Ecto neural progenitor cell (in vitro differentiated cells): ENCODE data around the gene VAMP2.
"Not testable (repeated sequence)": the region's sequence is repeated elsewhere in the genome, so short reads cannot be mapped to it uniquely, and the experiment has no call there.

Experiments used
- DNase-seq: peaks from one replicate; pipeline ENCODE4 v3.0.0-alpha.2; 2018; ENCODE audit warnings: low spot score

VAMP2 gene

GRCh38 chr17:8176197-8176940 is 13.6 kb upstream of the VAMP2 start, which contains the start of gene TMEM107:
Gene TMEM107 (minus strand): TSS chr17:8176380. CDS start chr17:8176286, 94 bp downstream.
- peak; percentile 97 for DNase-seq

GRCh38 chr17:8175795-8176196 is 13.0 kb upstream of the VAMP2 start:
- peak; percentile 67 for DNase-seq

DNA sequence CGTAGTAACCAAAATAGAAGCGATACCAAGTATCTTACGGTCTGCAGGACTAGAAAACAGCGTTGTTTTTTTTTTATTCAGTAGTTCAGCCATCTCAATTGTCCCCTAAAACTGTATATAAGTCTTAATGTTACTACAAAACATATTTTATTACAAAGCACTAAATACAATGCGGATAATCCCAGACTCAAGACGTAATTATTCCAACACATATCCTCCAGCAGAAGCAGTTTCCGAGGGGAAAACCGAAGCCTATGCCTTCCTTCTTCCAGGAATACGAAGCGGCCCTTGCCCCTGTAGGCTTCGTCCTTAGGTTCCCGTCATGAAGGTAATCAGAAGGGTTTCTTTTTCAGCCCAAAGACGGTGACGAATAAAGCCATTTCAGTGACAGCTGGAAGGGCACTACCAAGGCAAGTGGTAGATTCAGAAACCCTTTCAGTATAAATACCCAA is 11.1 kb upstream of the VAMP2 start:
- DNase-seq = no peak

DNA sequence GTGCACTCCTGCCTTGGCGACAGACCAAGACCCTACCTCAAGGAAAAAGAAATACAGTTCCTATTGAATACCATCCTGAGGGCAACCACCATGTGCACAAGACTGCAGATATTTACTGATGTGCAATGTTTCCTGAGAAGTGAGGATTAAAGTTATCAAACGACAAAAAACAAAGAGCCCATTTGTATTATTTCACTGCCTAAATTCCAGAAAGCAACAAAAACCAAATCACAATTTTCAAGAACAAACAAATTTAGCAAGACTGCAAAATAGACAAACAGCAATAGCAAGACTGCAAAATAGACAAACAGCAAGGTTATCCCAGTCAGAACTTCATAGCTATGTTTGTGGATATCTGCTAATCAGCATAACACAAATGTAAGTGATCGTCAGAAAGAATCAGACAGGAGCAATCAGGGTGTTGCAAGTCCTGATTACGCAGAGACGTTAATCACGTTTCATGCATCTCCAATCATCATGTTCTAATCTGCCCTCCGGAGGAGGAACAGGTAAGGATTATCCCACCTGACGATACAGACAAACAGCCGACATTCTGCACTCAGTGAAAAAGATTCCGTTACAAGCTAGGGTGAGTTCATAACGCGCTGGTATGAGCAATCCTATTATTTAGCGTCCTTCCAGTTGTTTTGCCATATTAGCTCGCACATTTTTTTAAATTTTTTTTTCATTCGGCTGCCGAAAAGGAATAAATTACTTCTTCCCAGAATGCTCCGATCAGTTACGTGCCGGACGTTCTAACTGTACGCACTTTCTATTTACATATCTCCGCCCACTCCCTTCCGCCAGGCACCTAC is 10.5 kb upstream of the VAMP2 start:
- DNase-seq = peak; percentile 86

DNA sequence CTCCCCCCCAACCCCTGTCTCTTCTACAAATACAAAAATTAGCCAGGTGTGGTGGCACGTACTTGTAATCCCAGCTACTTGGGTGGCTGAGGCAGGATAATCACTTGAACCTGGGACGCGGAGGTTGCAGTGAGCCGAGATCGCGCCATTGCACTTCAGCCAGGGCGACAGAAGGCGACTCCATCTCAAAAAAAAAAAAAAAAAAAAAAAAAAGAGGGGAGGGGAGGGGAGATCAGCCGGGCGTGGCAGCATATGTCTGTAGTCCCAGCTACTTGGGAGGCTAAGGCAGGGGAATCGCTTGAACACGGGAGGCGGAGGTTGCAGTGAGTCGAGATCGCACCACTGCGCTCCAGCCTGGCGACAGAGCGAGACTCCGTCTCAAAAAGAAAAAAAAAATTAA is 7.4 kb upstream of the VAMP2 start:
- DNase-seq = not testable (repeated sequence)

DNA sequence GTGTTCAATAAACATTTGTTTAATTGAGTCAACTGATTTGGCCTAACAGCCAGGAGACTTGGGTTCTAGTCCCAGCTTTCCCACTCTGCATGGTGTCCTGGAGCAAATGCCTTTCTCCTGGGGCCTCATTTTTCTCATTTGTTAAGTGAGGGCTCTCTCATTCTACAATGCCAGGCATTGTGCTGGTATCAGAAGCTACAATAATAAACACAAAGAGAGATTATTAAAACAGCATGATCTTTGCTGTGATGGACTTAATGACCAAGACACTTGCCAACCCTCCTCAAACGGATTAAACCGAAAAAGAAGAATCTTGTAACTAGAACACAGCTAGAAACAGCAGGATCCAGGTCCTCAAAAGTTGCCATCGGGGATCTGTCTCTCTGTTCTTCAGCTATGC is 4.8 kb upstream of the VAMP2 start:
- no peak for DNase-seq

- no peak for DNase-seq
These were observed 4.0 kb upstream of the VAMP2 start for GRCh38 chr17:8166731-8167130.

DNA sequence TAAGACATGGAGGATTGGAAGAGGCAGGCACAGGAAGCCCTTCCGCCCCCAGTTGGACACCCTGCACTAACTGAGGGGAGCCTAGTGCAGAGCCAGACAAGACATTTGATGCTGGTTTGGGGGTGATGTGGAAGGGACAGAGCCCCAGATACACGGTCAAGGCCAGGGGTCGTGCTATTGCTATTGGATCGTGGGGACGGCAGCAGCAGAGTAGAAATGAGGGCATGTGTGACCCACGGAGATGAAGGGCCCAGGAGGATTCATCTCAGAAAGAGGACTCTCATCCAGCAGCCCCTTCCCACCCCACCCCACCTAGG is 2.0 kb upstream of the VAMP2 start:
- DNase-seq = peak; percentile 45

DNA sequence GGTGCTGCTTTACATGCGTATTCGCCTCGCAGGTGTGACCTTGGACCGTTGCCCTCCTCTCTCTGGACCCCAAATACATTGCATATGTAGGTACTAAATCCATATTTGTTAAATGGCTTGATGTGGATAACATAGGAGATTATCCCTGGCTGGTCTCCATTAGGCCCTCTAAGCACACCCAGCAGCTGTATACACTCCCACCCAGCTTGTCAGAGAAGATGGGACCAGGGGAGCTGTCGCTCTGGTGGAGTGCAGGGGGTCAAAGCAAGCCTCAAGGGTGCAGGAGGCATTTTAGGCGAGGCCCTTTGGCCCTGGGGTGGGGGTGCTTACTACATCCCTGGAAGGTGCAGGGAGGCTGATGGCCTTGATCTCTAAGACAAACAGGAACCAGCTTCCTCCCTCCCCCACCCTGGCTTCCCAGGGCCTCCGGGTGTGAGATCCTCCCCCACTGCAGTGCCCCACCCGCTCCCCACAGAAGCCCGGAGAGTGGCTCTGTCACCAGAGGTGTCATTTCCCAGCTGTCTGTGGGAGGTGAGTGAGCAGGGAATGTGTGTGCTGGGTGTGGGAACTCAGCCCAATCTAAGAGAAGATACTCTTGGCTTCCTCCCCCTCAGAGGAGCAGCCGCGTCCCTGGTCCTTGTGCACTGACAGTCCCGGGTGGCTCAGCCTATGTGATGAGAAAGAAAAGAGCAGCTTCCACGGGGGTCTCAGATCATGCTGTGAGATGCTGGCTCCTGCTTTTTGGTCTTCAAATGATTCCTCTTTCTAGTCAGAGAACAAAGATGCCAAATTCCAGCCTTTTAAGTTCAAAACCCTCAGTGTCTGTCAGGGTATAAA is 1.4 kb upstream of the VAMP2 start:
- DNase-seq = peak; percentile 59

DNA sequence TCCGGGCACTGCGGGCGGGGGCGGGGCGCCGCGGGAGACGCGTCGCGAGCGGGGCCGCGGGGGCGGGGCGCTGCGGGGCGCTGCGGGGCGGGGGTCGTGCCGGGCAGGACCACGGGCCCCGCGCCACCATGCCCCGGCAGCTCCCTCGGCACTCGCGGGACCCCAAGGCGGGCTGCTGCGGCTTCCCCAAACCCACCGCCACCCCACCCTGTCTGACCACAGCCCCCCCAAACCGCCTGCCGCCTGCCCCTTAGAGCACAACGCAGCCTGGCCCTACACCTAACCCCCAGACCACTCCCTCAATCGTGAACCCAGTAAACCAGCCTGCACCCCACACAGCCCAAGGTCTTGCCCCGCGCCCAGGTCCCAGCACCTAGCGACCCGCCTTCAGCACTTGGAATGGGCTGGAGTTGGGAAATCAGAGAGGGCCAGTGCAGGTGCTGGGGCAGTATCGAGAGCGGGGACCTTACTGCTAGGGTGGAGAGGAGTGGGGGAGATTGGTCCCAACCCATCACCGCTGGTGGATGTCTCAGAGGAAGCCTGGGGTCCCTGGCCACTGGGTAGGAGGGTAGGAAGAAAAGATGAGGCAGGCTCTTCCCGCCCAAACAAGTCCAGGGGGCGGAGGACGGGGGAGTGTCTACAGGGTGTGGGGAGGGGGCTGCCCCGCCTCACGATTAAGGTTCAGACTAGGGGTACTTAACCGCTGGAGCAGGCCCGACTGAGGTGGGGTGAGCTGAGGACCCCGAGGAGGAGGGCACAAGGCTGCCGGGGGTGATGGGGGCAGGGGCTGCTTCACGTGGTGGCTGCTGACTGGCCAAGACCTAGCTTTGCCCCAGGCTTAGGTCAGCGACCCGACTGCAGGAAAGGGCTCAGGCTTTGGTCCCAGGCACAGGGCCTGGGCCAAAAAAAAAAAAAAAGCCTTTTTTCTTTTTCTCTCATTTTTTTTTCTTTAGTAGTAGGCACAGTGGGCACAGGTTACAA is 539 bp upstream of the VAMP2 start:
- DNase-seq = peak; percentile 88

DNA sequence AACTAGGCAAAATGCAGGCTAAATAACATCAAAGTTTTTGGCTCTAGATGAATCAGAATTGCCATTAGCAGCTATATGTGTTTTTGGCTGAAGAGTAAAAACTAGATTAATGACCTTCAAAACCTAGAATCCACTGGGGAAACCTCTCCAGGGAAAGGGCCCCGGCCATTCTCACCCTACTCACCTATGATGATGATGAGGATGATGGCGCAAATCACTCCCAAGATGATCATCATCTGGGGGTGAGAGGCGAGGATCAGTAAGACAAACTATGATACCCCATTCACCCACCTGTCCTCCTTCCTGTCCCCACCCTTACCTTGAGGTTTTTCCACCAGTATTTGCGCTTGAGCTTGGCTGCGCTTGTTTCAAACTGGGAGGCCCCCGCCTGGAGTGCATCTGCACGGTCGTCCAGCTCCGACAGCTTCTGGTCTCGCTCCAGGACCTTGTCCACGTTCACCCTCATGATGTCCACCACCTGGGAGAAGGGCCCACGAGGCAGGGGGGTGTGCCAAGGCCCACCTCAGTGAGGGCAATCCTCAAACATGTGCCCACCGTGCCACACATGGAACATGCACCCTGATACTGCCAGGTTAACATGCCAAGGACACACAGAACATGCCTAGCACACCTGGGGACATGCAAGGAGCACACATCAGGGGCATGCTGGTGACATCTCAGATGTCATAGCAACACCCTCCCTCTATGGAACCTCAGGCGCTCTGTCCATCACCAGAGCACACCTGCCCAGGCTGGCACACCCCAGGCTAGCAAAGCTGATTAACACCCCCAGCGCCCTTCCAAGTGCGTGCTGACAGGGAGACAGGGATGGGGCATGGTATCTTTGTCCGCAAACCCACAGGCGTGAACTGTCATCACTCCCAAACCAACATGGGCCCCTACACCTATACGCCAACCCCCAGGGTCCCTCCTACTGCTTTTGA is 1.2 kb downstream of the VAMP2 start:
- DNase-seq = no peak

DNA sequence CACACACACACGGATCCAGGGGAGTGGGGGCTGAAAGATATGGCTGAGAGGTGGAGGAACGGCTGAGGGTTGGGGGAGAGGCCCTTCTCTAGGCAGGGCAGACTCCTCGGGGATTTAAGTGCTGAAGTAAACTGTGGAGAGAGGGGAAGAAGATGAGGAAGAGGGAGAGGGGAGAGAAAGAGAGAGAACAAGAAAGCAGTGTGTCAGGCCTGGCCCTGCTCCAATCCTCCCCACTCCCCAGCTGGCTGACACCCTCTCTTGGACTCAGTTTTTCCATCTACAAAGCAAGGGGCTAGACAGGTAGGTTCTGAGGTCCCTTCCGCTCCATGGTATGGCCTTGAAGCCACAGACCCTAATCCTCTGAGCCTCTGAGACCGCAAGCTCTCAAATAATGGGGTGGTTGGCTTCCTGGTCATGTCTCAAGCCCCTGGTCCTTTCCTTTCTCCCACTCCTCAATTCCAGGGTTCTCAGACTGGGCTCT is 2.0 kb downstream of the VAMP2 start:
- DNase-seq = no peak

DNA sequence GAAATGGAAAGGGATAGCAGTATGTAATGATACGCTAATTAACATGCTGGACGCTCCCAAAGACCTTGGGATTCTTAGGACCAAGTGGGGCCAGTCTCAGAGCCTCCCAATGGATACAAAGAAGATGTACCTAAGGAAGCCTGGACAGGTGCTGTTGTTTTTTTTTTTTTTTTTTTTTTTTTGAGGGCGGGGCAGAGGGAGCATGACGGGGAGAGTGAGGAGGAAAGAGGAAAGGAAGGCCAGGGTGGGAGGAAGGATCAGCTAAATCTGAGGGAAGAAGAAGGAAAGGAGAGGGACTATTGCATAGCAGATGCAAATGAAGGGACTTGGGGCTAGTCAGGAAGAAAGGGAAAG is 2.5 kb downstream of the VAMP2 start:
- no peak for DNase-seq

- DNase-seq = no peak
These were observed 3.1 kb downstream of the VAMP2 start for GRCh38 chr17:8159459-8160223.

GRCh38 chr17:8159032-8159400 is 3.7 kb downstream of the VAMP2 start:
- DNase-seq = no peak

DNA sequence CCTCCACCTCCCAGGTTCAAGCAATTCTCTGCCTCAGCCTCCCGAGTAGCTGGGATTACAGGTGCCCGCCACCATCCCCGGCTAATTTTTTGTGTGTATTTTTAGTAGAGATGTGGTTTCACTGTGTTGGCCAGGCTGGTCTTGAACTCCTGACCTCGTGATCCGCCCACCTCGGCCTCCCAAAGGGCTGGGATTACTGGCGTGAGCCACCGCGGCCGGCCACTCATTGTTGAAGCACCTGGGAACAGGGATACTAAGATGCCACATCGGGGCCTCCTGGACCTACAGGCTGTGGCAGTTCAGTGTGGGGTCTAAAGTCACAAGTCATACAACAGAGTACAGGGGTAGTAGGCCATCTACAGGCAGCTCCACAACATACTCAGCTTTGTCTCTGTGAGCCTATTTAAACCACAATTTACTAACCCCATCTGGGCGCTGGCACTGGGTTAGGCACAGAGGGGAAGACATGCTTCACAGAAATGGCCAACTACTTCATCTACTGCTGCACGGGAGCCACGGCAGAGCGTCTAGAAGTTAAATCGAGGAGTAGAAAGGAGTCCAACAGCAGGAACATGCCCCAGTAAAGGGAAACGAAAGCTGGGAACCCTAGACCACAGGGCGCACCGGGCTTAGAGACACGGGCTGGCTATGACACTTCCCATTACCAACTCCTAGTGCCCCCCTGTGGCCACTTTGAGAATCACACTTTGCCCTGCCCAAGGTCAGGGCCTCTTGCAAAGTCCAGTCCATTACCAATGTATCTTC is 4.3 kb downstream of the VAMP2 start:
- peak; percentile 93 for DNase-seq

- peak; percentile 100 for DNase-seq
These were observed 6.3 kb downstream of the VAMP2 start for GRCh38 chr17:8156246-8156992.

GRCh38 chr17:8155996-8156245 is 6.8 kb downstream of the VAMP2 start:
- no peak for DNase-seq
